Right ventricle myocardium inferior (tissue), 1 donor: ENCODE results near the gene TXNRD1. TPM values are rescaled to one million over a fixed set of nuclear protein-coding genes. Genes with fewer than 3 reads are reported as not detected.
"Not testable (repeated sequence)": the region's sequence is repeated elsewhere in the genome, so short reads cannot be mapped to it uniquely, and the experiment has no call there.

Experiments
- ATAC-seq: fragments of 200-7000 bp; cut with Tn5 transposase; one replicate; pipeline ENCODE4 v1.9.1; 2020; ENCODE audit warnings: mild to moderate bottlenecking, moderate library complexity
- DNase-seq: peaks from one replicate; pipeline ENCODE4 v3.0.0; 2021; ENCODE audit errors: missing footprints
- intact Hi-C: fragments of 100-400 bp; cut with DNase I; formaldehyde crosslinking; loops from one replicate; pipeline ENCODE4 v1.11.0; 2022
- total RNA-seq: library from RNA; stranded (reverse); fragmentation: NEBNext Ultra II Directional; extraction: Animal tissue kit (Norgen Biotek cat#: 25700); gene quantifications from one replicate; pipeline ENCODE4 v1.2.1, GENCODE V29; 2021
- donor health status: DM: no; HTN: yes; CAD: no; lungs with severe emphysema.

TXNRD1 gene
- total RNA-seq, 1 donor from 2014 or later: 89.3 TPM

GRCh38 chr12:104310751-104311633 is 95.4 kb downstream of the TXNRD1 start:
- intact Hi-C loops: no loop called here
- DNase-seq (no peak), ATAC-seq (no peak)

GRCh38 chr12:104312202-104312601 is 96.6 kb downstream of the TXNRD1 start:
- no peak for ATAC-seq
- DNase-seq: no peak
- intact Hi-C loops: no loop called here

GRCh38 chr12:104312654-104313053 is 97.1 kb downstream of the TXNRD1 start:
- DNase-seq (no peak), ATAC-seq (no peak)
- intact Hi-C loops: no loop called here

DNA sequence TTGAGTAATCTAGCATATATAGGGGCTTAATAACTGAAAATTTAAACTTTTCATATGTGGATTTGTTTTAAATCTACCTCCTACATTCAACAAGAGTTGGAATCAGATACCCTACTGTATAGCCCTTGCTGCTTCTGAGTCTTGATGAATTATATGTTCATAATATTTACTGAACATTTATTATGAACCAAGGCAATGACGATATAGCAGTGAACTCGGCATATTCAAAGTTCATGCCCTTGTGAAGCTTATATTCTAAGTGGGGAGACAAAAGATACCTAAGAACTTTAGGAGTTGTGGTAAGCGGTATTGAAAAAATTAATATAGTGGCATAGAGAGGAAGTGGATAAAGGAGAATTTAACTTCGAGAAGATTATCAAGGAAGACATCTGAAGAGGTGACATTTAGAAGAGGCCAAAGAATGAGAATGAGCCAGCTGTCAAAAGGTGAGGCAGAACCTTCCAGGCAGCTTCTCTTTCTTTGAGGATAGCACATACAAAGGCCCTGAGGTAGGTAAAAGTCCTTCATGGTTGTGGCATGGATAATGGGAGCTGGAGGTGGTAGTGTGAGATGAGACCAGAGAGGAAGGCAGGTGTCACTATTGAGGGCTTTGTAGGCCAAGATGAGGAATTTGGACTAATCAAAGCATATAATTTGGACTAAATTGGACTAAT is 98.1 kb downstream of the TXNRD1 start:
- ATAC-seq (no peak), DNase-seq (no peak)
- intact Hi-C loops: no loop called here

DNA sequence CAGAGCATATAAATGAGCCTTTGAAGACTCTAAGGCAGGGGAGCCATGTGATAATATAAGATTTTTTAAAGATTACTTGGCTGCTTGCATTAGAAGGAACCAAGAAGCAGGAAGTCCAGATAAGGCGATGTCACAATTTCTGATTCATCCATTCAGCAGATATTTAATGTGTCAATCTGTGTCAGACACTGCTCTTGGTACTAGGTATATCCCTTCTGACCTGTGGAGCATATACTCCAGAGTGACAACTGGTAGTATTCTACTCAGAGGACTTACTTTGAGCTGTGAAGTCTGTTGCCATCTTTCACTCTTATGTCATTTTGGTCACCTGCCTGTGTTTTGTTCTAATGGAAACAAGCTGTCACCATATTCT is 98.6 kb downstream of the TXNRD1 start:
- intact Hi-C loops: no loop called here
- no peak for ATAC-seq
- DNase-seq: no peak

GRCh38 chr12:104315326-104316224 is 100.0 kb downstream of the TXNRD1 start:
- DNase-seq (no peak), ATAC-seq (no peak)
- intact Hi-C loops: no loop called here

- ATAC-seq (no peak), DNase-seq (no peak)
- intact Hi-C loops: no loop called here
Observed at GRCh38 chr12:104316936-104317335, 101.4 kb downstream of the TXNRD1 start.

DNA sequence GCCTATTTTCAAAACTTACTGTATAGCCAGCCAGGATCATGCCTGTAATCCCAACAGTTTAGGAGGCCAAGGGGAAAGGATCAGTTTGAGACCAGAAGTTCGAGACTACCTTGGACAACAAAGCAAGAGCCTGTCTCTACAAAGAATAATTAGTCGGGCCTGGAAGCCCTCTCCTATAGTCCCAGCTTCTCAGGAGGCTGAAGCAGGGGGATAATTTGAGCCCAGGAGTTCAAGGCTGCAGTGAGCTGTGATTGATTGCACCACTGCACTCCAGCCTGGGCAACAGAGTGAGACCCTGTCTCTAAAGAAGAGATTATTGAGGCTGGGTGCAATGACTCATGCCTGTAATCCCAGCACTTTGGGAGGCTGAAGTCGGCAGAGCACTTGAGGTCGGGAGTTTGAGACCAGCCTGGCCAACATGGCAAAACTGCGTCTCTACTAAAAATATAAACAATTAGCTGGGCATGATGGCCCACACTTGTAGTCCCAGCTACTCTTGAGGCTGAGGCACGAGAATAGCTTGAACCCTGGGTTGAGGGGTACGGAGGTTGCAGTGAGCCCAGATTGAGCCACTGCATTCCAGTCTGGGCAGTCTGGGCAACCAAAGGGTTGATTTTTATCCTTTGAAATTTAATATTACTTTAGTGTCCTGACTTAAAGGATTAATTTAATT is 102.1 kb downstream of the TXNRD1 start:
- intact Hi-C loops: no loop called here
- no peak for DNase-seq
- no peak for ATAC-seq

DNA sequence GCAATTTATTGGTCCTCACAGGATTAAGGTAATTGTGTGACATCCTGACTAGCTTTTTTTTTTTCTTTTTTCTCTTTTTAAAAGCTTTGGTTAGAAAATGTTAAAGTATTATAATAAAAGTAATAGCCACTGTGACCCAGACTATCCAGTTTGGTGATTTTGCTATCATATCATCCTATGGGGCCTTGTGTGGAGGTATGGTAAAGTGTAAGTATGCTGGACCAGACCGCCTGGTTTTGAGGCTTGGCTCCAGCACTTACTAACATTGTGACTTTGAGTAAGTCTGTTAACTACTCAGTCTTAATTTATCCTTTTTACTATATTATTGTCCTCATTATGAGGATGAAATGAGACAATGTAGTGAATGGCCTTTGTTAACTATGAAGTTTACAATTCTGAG is 103.4 kb downstream of the TXNRD1 start:
- ATAC-seq (no peak), DNase-seq (no peak)
- intact Hi-C loops: no loop called here

GRCh38 chr12:104319918-104320626 is 104.5 kb downstream of the TXNRD1 start:
- no peak for DNase-seq
- ATAC-seq: no peak
- intact Hi-C loops: no loop called here

DNA sequence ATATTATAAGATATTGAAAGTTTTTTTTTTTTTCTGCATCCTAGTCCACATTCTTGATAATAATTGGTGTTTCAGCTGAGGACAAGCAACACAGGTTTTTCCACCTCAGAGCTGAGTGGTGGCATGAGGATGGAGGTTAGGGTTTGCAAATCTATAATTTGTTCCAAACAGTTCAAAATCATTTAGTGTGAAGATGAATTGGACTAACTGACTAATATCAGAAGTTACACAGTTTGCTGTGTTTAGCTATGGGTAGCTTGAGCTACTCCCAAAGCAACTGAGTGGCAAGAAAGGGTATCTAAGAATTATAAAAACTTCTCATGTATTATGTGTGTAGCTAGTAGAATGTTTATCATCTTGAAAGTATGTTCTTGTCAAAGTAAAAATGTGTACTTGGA is 105.0 kb downstream of the TXNRD1 start:
- intact Hi-C loops: no loop called here
- ATAC-seq: no peak
- DNase-seq: no peak

DNA sequence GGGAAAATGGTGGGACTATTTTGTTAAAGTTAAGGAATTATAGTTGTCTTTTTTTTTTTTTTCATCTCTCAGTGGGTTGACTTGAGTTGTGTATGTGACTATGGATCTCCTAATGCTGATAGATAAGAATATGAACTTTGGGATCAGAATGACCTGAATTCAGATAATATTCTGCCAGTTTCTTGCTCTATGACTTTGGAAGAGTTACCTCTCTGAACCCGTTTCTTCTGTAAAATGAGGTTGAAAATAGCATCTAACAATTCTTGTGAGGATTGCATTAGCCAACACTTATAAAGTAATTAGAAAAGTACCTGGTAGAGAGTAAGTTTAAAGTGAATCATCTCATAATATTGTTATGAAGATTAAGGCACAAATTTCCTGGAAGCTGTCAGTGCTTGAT is 106.4 kb downstream of the TXNRD1 start:
- intact Hi-C loops: no loop called here
- no peak for ATAC-seq
- no peak for DNase-seq

DNA sequence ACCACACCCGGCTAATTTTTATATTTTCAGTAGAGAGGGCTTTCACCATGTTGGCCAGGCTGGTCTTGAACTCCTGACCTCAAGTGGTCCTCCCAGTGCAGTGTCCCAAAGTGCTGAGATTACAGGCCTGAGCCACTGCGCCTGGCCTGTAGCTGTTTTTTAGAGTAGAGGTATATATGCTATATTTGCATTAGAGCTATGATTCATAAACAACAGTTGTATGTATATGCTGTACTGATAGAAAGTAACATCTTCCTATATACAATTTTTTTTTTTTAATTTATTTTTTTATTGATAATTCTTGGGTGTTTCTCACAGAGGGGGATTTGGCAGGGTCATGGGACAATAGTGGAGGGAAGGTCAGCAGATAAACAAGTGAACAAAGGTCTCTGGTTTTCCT is 107.0 kb downstream of the TXNRD1 start:
- ATAC-seq, intact Hi-C loops, DNase-seq: not testable (repeated sequence)

GRCh38 chr12:104323899-104324298 is 108.3 kb downstream of the TXNRD1 start:
- no peak for ATAC-seq
- intact Hi-C loops: no loop called here
- DNase-seq: no peak

DNA sequence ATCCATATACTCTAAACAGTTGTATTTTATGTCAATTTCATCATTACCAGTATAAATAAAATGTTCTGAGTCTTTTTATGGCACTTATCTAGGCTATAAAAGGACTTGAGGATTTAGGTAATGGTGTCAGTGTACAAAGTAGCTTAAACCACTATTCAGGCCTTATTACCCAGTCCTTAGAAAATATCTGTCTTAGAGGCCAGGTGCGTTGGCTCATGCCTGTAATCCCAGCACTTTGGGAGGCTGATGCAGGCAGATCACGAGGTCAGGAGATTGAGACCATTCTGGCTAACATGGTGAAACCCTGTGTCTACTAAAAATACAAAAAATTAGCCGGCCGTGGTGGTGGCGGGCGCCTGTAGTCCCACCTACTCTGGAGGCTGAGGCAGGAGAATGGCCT is 112.7 kb downstream of the TXNRD1 start:
- ATAC-seq, intact Hi-C loops, DNase-seq: not testable (repeated sequence)

GRCh38 chr12:104328790-104329189 is 113.2 kb downstream of the TXNRD1 start:
- ATAC-seq (no peak), DNase-seq (no peak)
- intact Hi-C loops: no loop called here

DNA sequence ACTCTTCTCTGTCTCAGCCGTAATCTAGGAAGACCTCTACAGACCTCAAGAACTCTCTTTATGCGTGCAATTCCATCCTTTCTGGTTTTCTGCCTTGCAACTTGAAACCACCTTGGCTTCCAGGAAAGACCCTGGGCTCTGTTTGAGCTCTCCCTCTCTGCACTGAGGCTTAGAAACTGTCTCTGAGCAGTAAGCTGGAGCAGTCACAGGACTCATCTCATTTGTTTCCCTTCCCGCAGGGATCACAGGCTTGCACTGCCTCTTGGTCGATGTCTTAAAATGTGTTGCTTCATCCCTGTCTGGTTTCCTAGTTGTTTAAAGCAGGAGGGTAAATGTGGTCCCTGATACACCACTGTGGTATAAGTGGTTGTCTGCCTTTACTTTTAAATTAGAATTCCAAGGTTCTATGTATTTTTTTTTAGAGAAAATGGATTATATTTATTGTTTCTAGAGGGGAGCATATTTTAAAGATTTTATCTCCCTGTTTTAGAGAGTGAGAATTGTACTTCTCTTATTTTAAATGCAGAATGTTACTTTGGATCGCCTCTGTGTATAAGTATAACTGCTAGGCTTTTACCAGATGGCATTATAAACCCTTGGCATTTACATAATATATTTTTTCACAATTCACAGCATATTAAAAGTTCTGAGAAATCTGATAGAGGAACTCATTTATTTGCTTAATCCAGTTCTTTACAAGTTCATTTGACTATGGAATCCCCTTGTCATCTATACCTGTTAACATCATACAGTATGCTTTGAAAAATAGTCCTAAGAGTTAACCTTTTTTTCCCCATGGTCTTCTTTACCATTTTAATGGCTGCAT is 114.3 kb downstream of the TXNRD1 start:
- DNase-seq (no peak), ATAC-seq (no peak)
- intact Hi-C loops: no loop called here
